Natural killer cell (primary cell): ENCODE data around the gene APEX1. TPM values are rescaled to one million over a fixed set of nuclear protein-coding genes. Genes with fewer than 3 reads are reported as not detected.
A peak's percentile ranks its signal among the peaks of the same experiment; 100 is the strongest.

ENCODE experiments used
- ATAC-seq, 3 donors: fragments of 150-1000 bp in 2 of 3; fragments of 200-7000 bp in 1 of 3; cut with Tn5 transposase; 1 replicate in 1 of 3; 2 replicates in 2 of 3; pipeline ENCODE4 v1.10.0; 2021; ENCODE audit warnings: mild to moderate bottlenecking in 2 of 3, moderate library complexity in 2 of 3
- DNase-seq, 2 donors: peaks; one replicate each; pipeline versions ENCODE4 v3.0.0 to v3.0.0-alpha.2; 2013 to 2021; ENCODE audit warnings: mixed read lengths in 1 of 2
- H3K27ac ChIP-seq: one replicate; pipeline ENCODE4 v1.5.1; 2013; ENCODE audit warnings: mild to moderate bottlenecking, low read length
- H3K27me3 ChIP-seq: one replicate; pipeline ENCODE4 v1.6.1; 2013; ENCODE audit warnings: low read length; ENCODE audit not compliant: control insufficient read depth, insufficient read depth
- H3K36me3 ChIP-seq: one replicate; pipeline ENCODE4 v1.6.1; 2013; ENCODE audit warnings: low read length; ENCODE audit not compliant: control insufficient read depth, insufficient read depth
- H3K4me1 ChIP-seq: one replicate; pipeline ENCODE4 v1.6.1; 2013; ENCODE audit warnings: low read length; ENCODE audit not compliant: control insufficient read depth, insufficient read depth
- H3K4me3 ChIP-seq: one replicate; pipeline ENCODE4 v1.5.1; 2013; ENCODE audit warnings: low read length
- H3K9me3 ChIP-seq: one replicate; pipeline ENCODE4 v1.6.1; 2013; ENCODE audit warnings: low read length; ENCODE audit not compliant: control insufficient read depth, insufficient read depth
- H3K27ac Mint-ChIP-seq, 2 donors: one replicate each; pipeline ENCODE4 v1.8.0; 2022; ENCODE audit warnings: mild to moderate bottlenecking in 2 of 2, mixed read lengths in 2 of 2, moderate library complexity in 1 of 2
- H3K27me3 Mint-ChIP-seq, 2 donors: one replicate each; pipeline ENCODE4 v1.8.0; 2022; ENCODE audit warnings: low read depth in 2 of 2, mixed read lengths in 2 of 2
- H3K36me3 Mint-ChIP-seq: one replicate; pipeline ENCODE4 v1.8.0; 2022; ENCODE audit warnings: mixed read lengths
- H3K4me1 Mint-ChIP-seq, 2 donors: one replicate each; pipeline ENCODE4 v1.8.0; 2022; ENCODE audit warnings: mixed read lengths in 2 of 2
- H3K4me3 Mint-ChIP-seq: one replicate; pipeline ENCODE4 v1.8.0; 2022; ENCODE audit warnings: mild to moderate bottlenecking, moderate library complexity, mixed read lengths
- H3K9me3 Mint-ChIP-seq, 2 donors: one replicate each; pipeline ENCODE4 v1.8.0; 2022; ENCODE audit warnings: mixed read lengths in 2 of 2
- CTCF ChIP-seq: fragments of 200-600 bp; IDR thresholded peaks from one replicate; pipeline ENCODE4 v1.8.0; 2022; ENCODE audit warnings: antibody characterized with exemption
- WGBS: methylation state at CpG from one replicate; pipeline ENCODE4 v1.1.7; 2013; ENCODE audit warnings: missing lambda C conversion rate; ENCODE audit not compliant: insufficient coverage; 5-methylcytosine and 5-hydroxymethylcytosine counted together
- intact Hi-C: fragments of 100-400 bp; cut with micrococcal nuclease; formaldehyde crosslinking; loops from one replicate; pipeline ENCODE4 v1.14.2; 2022
- total RNA-seq, 4 donors: library from RNA; stranded (reverse); fragments of 120-200 nt in 1 of 4; gene quantifications; one replicate each; pipeline versions ENCODE4 v1.2.3 to v1.2.4, GENCODE V29; 2013 to 2022

APEX1 gene
- total RNA-seq, 3 donors from 2014 or later (not counting 1 experiment from before 2014, with no cell fraction given) = 66.0 to 77.6 (median 74.9) TPM

GRCh38 chr14:20427231-20428009 is 27.6 kb upstream of the APEX1 start:
- intact Hi-C loops = no loop called here
- ATAC-seq = peak in 2 of 3 donors; percentile 58
- peaks cover 34% of the 10 kb centered on the region for H3K4me1 ChIP-seq
- H3K4me3 Mint-ChIP-seq = peak overlapping the region; percentile 54
- no peaks in the 10 kb centered on the region for H3K27me3 ChIP-seq
- no peaks in the 10 kb centered on the region for H3K27me3 Mint-ChIP-seq
- peak in 1 of 2 donors; percentile 21 for DNase-seq
- H3K9me3 ChIP-seq = no peaks in the 10 kb centered on the region
- peak overlapping the region; percentile 74 to 76 for H3K27ac Mint-ChIP-seq
- 32% methylated on average over 5 of the region's 5 CpGs for WGBS
- no peak for TF ChIP-seq CTCF
- H3K4me1 Mint-ChIP-seq = peaks cover 23 to 28% of the 10 kb centered on the region in 2 donors
- no peaks in the 10 kb centered on the region for H3K9me3 Mint-ChIP-seq
- no peaks in the 10 kb centered on the region for H3K36me3 Mint-ChIP-seq
- H3K4me3 ChIP-seq = no peak overlapping the region
- H3K36me3 ChIP-seq = no peaks in the 10 kb centered on the region
- peak overlapping the region; percentile 60 for H3K27ac ChIP-seq

DNA sequence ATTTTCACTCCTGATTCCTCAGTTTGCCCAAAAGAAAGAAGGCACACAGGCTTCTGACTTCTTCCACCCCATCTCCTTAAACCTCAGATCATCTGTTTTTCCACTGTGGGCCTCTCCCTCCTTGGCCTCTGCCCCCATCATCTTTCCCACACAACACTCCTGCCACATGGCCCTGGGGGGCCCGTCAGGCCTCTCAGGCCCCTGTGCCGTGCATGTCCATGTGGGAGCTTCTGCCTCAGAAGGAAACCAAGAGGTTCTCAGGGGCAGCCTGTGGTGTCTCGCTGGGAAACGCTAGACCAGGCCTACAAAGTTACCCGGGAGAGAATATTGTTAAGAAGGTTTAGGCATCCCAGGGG is 27.0 kb upstream of the APEX1 start:
- H3K27ac ChIP-seq = peak overlapping the region; percentile 60
- TF ChIP-seq CTCF = no peak
- intact Hi-C loops = no loop called here
- no peaks in the 10 kb centered on the region for H3K36me3 ChIP-seq
- no peaks in the 10 kb centered on the region for H3K9me3 ChIP-seq
- Mint-ChIP-seq H3K36me3 (no peaks in the 10 kb centered on the region), H3K4me1 (peaks cover 23 to 28% of the 10 kb centered on the region in 2 donors), H3K27ac (peak overlapping the region; percentile 74 to 76), H3K9me3 (no peaks in the 10 kb centered on the region), H3K4me3 (peak overlapping the region; percentile 54), H3K27me3 (no peaks in the 10 kb centered on the region)
- DNase-seq (no peak), ATAC-seq (peak in 1 of 3 donors; percentile 17)
- no peaks in the 10 kb centered on the region for H3K27me3 ChIP-seq
- peaks cover 34% of the 10 kb centered on the region for H3K4me1 ChIP-seq
- no peak overlapping the region for H3K4me3 ChIP-seq
- WGBS = 40% methylated on average over 5 of the region's 5 CpGs

DNA sequence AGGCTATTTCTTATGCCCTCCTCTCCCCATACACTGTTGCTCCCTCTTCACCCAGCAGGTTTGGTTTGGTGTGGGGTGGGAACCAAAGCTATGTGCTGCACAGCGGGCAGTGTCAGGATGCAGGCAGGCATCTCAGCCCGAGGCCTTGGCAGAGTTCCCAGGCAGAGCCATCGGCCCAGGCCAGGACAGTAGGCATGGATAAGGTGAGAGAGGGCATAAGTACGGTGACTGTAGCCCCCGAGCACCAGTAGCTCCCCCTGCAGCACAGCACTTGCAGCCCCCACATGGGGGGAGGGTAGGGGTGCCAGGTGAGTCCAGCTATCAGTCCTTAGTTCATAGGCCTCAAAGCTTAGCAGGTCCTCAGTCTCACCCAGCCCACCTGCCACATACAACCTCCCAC is 26.2 kb upstream of the APEX1 start:
- Histone ChIP-seq H3K4me1 (peaks cover 34% of the 10 kb centered on the region), H3K27ac (no peak overlapping the region), H3K4me3 (no peak overlapping the region), H3K36me3 (no peaks in the 10 kb centered on the region), H3K9me3 (no peaks in the 10 kb centered on the region), H3K27me3 (no peaks in the 10 kb centered on the region)
- no peaks in the 10 kb centered on the region for H3K36me3 Mint-ChIP-seq
- no peak for TF ChIP-seq CTCF
- H3K4me1 Mint-ChIP-seq = peaks cover 23 to 28% of the 10 kb centered on the region in 2 donors
- intact Hi-C loops = no loop called here
- no peaks in the 10 kb centered on the region for H3K27me3 Mint-ChIP-seq
- ATAC-seq = no peak
- WGBS = 55% methylated on average over 5 of the region's 5 CpGs
- peak overlapping the region; percentile 74 to 76 for H3K27ac Mint-ChIP-seq
- no peak for DNase-seq
- no peaks in the 10 kb centered on the region for H3K9me3 Mint-ChIP-seq
- peak overlapping the region; percentile 35 for H3K4me3 Mint-ChIP-seq
